GM12864 (cell line): Measurements from ENCODE around the gene KRT27.

ENCODE experiments used
- DNase-seq: peaks from one replicate; pipeline ENCODE4 v3.0.0-alpha.2; 2011; ENCODE audit warnings: low read depth
- H3K4me3 ChIP-seq: 2 replicates; pipeline ENCODE4 v1.5.1; 2011; ENCODE audit warnings: mild to moderate bottlenecking, low read depth, low read length, control low read depth
- TF ChIP-seq, protein P1 (sequence below): IDR thresholded peaks from 2 replicates; pipeline ENCODE4 v1.5.1; 2011; ENCODE audit warnings: low read depth, mild to moderate bottlenecking, moderate library complexity, low read length, control low read depth, inconsistent platforms; ENCODE audit errors: missing control alignments

KRT27 gene

GRCh38 chr17:40795019-40795667, 12.8 kb upstream of the KRT27 start:
- H3K4me3 ChIP-seq = no peak overlapping the region
- DNase-seq = no peak
- TF ChIP-seq, protein P1, sequence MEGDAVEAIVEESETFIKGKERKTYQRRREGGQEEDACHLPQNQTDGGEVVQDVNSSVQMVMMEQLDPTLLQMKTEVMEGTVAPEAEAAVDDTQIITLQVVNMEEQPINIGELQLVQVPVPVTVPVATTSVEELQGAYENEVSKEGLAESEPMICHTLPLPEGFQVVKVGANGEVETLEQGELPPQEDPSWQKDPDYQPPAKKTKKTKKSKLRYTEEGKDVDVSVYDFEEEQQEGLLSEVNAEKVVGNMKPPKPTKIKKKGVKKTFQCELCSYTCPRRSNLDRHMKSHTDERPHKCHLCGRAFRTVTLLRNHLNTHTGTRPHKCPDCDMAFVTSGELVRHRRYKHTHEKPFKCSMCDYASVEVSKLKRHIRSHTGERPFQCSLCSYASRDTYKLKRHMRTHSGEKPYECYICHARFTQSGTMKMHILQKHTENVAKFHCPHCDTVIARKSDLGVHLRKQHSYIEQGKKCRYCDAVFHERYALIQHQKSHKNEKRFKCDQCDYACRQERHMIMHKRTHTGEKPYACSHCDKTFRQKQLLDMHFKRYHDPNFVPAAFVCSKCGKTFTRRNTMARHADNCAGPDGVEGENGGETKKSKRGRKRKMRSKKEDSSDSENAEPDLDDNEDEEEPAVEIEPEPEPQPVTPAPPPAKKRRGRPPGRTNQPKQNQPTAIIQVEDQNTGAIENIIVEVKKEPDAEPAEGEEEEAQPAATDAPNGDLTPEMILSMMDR = no peak

- DNase-seq = no peak
- H3K4me3 ChIP-seq = no peak overlapping the region
- TF ChIP-seq, protein P1 = no peak
These were observed 12.1 kb upstream of the KRT27 start for GRCh38 chr17:40794466-40794865.

DNA sequence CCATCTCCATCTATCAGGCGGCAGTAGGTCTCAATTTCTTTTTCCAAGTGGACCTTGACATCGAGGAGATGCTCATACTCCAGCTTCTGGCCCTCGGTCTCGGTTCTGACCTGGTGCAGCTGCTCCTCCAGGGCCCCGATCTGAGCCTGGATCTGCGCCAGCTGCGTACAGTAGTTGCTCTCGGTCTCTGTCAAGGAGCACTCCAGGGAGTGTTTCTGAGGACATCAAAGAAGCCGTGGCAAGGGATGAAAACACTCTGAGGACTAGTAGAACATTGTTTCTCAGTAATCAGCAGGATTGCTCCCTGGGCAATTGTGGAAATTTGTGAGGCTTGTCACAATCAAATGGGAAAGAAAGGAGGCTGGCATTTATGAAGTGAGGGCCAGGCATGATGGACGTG, 11.5 kb upstream of the KRT27 start:
- TF ChIP-seq, protein P1 = no peak
- no peak for DNase-seq
- no peak overlapping the region for H3K4me3 ChIP-seq

DNA sequence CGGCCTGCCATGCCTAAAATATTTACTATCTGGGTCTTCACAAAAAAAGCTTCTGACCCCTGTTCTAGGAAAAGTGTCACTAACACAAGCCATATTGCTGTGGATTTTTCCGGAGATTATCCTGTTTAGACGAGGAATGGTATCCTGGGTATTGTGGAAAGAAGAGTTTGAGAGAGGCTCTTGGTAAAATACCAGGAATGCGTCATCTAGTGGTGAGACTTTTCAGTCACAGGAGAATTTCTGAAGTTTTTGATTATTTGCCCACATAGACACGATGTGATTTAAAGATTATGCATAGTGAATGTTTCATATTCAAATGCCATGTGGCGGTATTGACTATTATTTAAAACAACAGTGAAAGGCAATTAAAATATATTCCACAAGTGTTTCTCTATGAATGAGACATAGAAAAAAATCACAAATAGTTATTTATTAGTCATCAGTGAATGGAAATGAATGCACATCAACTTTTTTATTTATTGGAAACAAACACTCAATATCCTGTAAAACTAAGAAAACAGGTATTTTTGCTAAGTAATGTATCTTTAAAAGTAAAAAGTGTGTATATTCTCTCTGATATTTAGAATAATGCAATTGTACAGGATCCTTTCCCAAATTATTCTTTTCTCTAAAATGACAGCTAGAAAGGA, 9.6 kb upstream of the KRT27 start:
- DNase-seq = no peak
- H3K4me3 ChIP-seq = no peak overlapping the region
- TF ChIP-seq, protein P1 = peak; percentile 57

GRCh38 chr17:40791111-40791510, 8.8 kb upstream of the KRT27 start:
- H3K4me3 ChIP-seq = no peak overlapping the region
- no peak for DNase-seq
- TF ChIP-seq, protein P1 = no peak

GRCh38 chr17:40779181-40779909, 3.0 kb downstream of the KRT27 start:
- no peak overlapping the region for H3K4me3 ChIP-seq
- DNase-seq = no peak
- TF ChIP-seq, protein P1 = no peak

- no peak for DNase-seq
- TF ChIP-seq, protein P1 = no peak
- no peak overlapping the region for H3K4me3 ChIP-seq
These were observed 3.9 kb downstream of the KRT27 start for GRCh38 chr17:40778461-40778860.
